Stimulated activated effector memory CD8-positive, alpha-beta T cell treated with anti-CD3 and anti-CD28 coated beads, Interleukin-12 subunit alpha, Interleukin-12 subunit beta, amount 100 ng/mL, for 72 hours (primary cell): ENCODE results near the gene PTPRN2.
"Not testable (repeated sequence)": the region's sequence is repeated elsewhere in the genome, so short reads cannot be mapped to it uniquely, and the experiment has no call there.

Experiments
- ATAC-seq: fragments of 150-1000 bp; cut with Tn5 transposase; 2 replicates; pipeline ENCODE4 v1.10.0; 2021
- DNase-seq, 2 donors: peaks; one replicate each; pipeline ENCODE4 v3.0.0; 2021 to 2022; ENCODE audit warnings: low spot score in 2 of 2
- H3K27ac Mint-ChIP-seq: one replicate; pipeline ENCODE4 v1.8.0; 2022; ENCODE audit warnings: mild to moderate bottlenecking, mixed read lengths
- H3K36me3 Mint-ChIP-seq: one replicate; pipeline ENCODE4 v1.8.0; 2022; ENCODE audit warnings: mild to moderate bottlenecking, mixed read lengths
- H3K4me1 Mint-ChIP-seq: one replicate; pipeline ENCODE4 v1.8.0; 2022; ENCODE audit warnings: mixed read lengths
- H3K4me3 Mint-ChIP-seq: one replicate; pipeline ENCODE4 v1.8.0; 2022; ENCODE audit warnings: mild to moderate bottlenecking, mixed read lengths
- H3K9me3 Mint-ChIP-seq: one replicate; pipeline ENCODE4 v1.8.0; 2022; ENCODE audit warnings: mixed read lengths

PTPRN2 gene

GRCh38 chr7:158443688-158444483, 143.7 kb downstream of the PTPRN2 start:
- ATAC-seq (no peak), DNase-seq (no peak)
- Mint-ChIP-seq H3K36me3 (no peaks in the 10 kb centered on the region), H3K9me3 (peaks cover 5% of the 10 kb centered on the region), H3K27ac (no peak overlapping the region), H3K4me1 (no peaks in the 10 kb centered on the region), H3K4me3 (no peak overlapping the region)

GRCh38 chr7:158443014-158443687, 144.5 kb downstream of the PTPRN2 start:
- no peaks in the 10 kb centered on the region for H3K4me1 Mint-ChIP-seq
- H3K27ac Mint-ChIP-seq: no peak overlapping the region
- no peak for ATAC-seq
- no peak overlapping the region for H3K4me3 Mint-ChIP-seq
- peaks cover 5% of the 10 kb centered on the region for H3K9me3 Mint-ChIP-seq
- no peak for DNase-seq
- H3K36me3 Mint-ChIP-seq: no peaks in the 10 kb centered on the region

- H3K9me3 Mint-ChIP-seq: peaks cover 5% of the 10 kb centered on the region
- no peak for DNase-seq
- H3K4me3 Mint-ChIP-seq: no peak overlapping the region
- no peak overlapping the region for H3K27ac Mint-ChIP-seq
- H3K4me1 Mint-ChIP-seq: no peaks in the 10 kb centered on the region
- no peaks in the 10 kb centered on the region for H3K36me3 Mint-ChIP-seq
- ATAC-seq: no peak
Measured at GRCh38 chr7:158442260-158442659, 145.4 kb downstream of the PTPRN2 start.

GRCh38 chr7:158439035-158439434, 148.6 kb downstream of the PTPRN2 start:
- ATAC-seq (no peak), DNase-seq (no peak)
- no peaks in the 10 kb centered on the region for H3K4me1 Mint-ChIP-seq
- H3K36me3 Mint-ChIP-seq: no peaks in the 10 kb centered on the region
- no peak overlapping the region for H3K27ac Mint-ChIP-seq
- H3K9me3 Mint-ChIP-seq: peaks cover 5% of the 10 kb centered on the region
- H3K4me3 Mint-ChIP-seq: no peak overlapping the region

- H3K9me3 Mint-ChIP-seq: no peaks in the 10 kb centered on the region
- no peak overlapping the region for H3K27ac Mint-ChIP-seq
- DNase-seq (no peak), ATAC-seq (no peak)
- H3K4me3 Mint-ChIP-seq: no peak overlapping the region
- peaks cover 6% of the 10 kb centered on the region for H3K4me1 Mint-ChIP-seq
- no peaks in the 10 kb centered on the region for H3K36me3 Mint-ChIP-seq
Measured at GRCh38 chr7:158432369-158433341, 155.0 kb downstream of the PTPRN2 start.

- ATAC-seq: no peak
- Mint-ChIP-seq H3K9me3 (no peaks in the 10 kb centered on the region), H3K4me1 (peaks cover 6% of the 10 kb centered on the region), H3K27ac (no peak overlapping the region), H3K36me3 (no peaks in the 10 kb centered on the region), H3K4me3 (no peak overlapping the region)
- DNase-seq: no peak
Measured at GRCh38 chr7:158431941-158432347, 155.7 kb downstream of the PTPRN2 start.

GRCh38 chr7:158431055-158431940, 156.3 kb downstream of the PTPRN2 start:
- no peak overlapping the region for H3K27ac Mint-ChIP-seq
- no peaks in the 10 kb centered on the region for H3K36me3 Mint-ChIP-seq
- H3K4me3 Mint-ChIP-seq: no peak overlapping the region
- ATAC-seq (peak; percentile 39), DNase-seq (no peak)
- peaks cover 6% of the 10 kb centered on the region for H3K4me1 Mint-ChIP-seq
- H3K9me3 Mint-ChIP-seq: no peaks in the 10 kb centered on the region

- Mint-ChIP-seq H3K36me3 (no peaks in the 10 kb centered on the region), H3K4me1 (peaks cover 6% of the 10 kb centered on the region), H3K9me3 (no peaks in the 10 kb centered on the region), H3K27ac (no peak overlapping the region), H3K4me3 (no peak overlapping the region)
- ATAC-seq (peak; percentile 40), DNase-seq (no peak)
Measured at GRCh38 chr7:158430308-158431034, 157.2 kb downstream of the PTPRN2 start.

- Mint-ChIP-seq H3K36me3 (no peaks in the 10 kb centered on the region), H3K9me3 (no peaks in the 10 kb centered on the region), H3K4me1 (peaks cover 6% of the 10 kb centered on the region), H3K4me3 (no peak overlapping the region), H3K27ac (no peak overlapping the region)
- DNase-seq (no peak), ATAC-seq (peak; percentile 28)
Measured at GRCh38 chr7:158428837-158429753, 158.5 kb downstream of the PTPRN2 start.

GRCh38 chr7:158428131-158428836, 159.3 kb downstream of the PTPRN2 start:
- H3K27ac Mint-ChIP-seq: no peak overlapping the region
- no peak for DNase-seq
- H3K36me3 Mint-ChIP-seq: no peaks in the 10 kb centered on the region
- H3K4me1 Mint-ChIP-seq: peaks cover 6% of the 10 kb centered on the region
- H3K9me3 Mint-ChIP-seq: no peaks in the 10 kb centered on the region
- no peak for ATAC-seq
- H3K4me3 Mint-ChIP-seq: no peak overlapping the region

GRCh38 chr7:158425676-158426075, 161.9 kb downstream of the PTPRN2 start:
- H3K9me3 Mint-ChIP-seq, H3K36me3 Mint-ChIP-seq, H3K4me3 Mint-ChIP-seq, H3K4me1 Mint-ChIP-seq, DNase-seq, H3K27ac Mint-ChIP-seq, ATAC-seq: not testable (repeated sequence)

- H3K36me3 Mint-ChIP-seq: no peaks in the 10 kb centered on the region
- H3K27ac Mint-ChIP-seq: no peak overlapping the region
- DNase-seq (no peak), ATAC-seq (no peak)
- no peaks in the 10 kb centered on the region for H3K9me3 Mint-ChIP-seq
- H3K4me1 Mint-ChIP-seq: no peaks in the 10 kb centered on the region
- H3K4me3 Mint-ChIP-seq: no peak overlapping the region
Measured at GRCh38 chr7:158424531-158424930, 163.1 kb downstream of the PTPRN2 start.

GRCh38 chr7:158424011-158424410, 163.6 kb downstream of the PTPRN2 start:
- no peak for DNase-seq
- H3K36me3 Mint-ChIP-seq: no peaks in the 10 kb centered on the region
- no peak overlapping the region for H3K4me3 Mint-ChIP-seq
- no peaks in the 10 kb centered on the region for H3K9me3 Mint-ChIP-seq
- H3K27ac Mint-ChIP-seq: no peak overlapping the region
- no peaks in the 10 kb centered on the region for H3K4me1 Mint-ChIP-seq
- ATAC-seq: no peak
